ENCODE measurements around the gene RIT2. TPM values are rescaled to one million over a fixed set of nuclear protein-coding genes. Genes with fewer than 3 reads are reported as not detected.

The RIT2 gene
- 0.17 and 0.26 TPM in 2 replicates for total RNA-seq (2014; rRNA removed; shearing (Covaris generic))

GRCh38 chr18:43115076-43115921 is at the start of gene RIT2:
TSS of gene RIT2 (minus strand) at chr18:43115685.
- DNase-seq = no peak
- no peaks in the 10 kb centered on the region for H3K27me3 ChIP-seq (ENCODE audit: control insufficient read depth, insufficient read depth, low read length)
- H3K36me3 ChIP-seq (replicated peaks; ENCODE audit: control insufficient read depth, insufficient read depth, low read length) = no peaks in the 10 kb centered on the region
- H3K4me3 ChIP-seq (ENCODE audit: insufficient read depth, low read depth, low read length) = no peak within 1 kb of the TSS

GRCh38 chr18:43161528-43161927 is 46.0 kb upstream of the RIT2 start:
- Histone ChIP-seq H3K27me3 (ENCODE audit: control insufficient read depth, insufficient read depth, low read length) (no peaks in the 10 kb centered on the region), H3K36me3 (replicated peaks; ENCODE audit: control insufficient read depth, insufficient read depth, low read length) (no peaks in the 10 kb centered on the region), H3K4me3 (ENCODE audit: insufficient read depth, low read depth, low read length) (no peak overlapping the region)
- no peak for DNase-seq

GRCh38 chr18:43160509-43160908 is 45.0 kb upstream of the RIT2 start:
- no peak overlapping the region for H3K4me3 ChIP-seq (ENCODE audit: insufficient read depth, low read depth, low read length)
- no peaks in the 10 kb centered on the region for H3K36me3 ChIP-seq (replicated peaks; ENCODE audit: control insufficient read depth, insufficient read depth, low read length)
- no peak for DNase-seq
- H3K27me3 ChIP-seq (ENCODE audit: control insufficient read depth, insufficient read depth, low read length) = no peaks in the 10 kb centered on the region

GRCh38 chr18:43159926-43160325 is 44.4 kb upstream of the RIT2 start:
- DNase-seq = no peak
- no peaks in the 10 kb centered on the region for H3K36me3 ChIP-seq (replicated peaks; ENCODE audit: control insufficient read depth, insufficient read depth, low read length)
- no peak overlapping the region for H3K4me3 ChIP-seq (ENCODE audit: insufficient read depth, low read depth, low read length)
- no peaks in the 10 kb centered on the region for H3K27me3 ChIP-seq (ENCODE audit: control insufficient read depth, insufficient read depth, low read length)

- H3K36me3 ChIP-seq (replicated peaks; ENCODE audit: control insufficient read depth, insufficient read depth, low read length) = no peaks in the 10 kb centered on the region
- no peak for DNase-seq
- no peak overlapping the region for H3K4me3 ChIP-seq (ENCODE audit: insufficient read depth, low read depth, low read length)
- H3K27me3 ChIP-seq (ENCODE audit: control insufficient read depth, insufficient read depth, low read length) = no peaks in the 10 kb centered on the region
Observed at GRCh38 chr18:43159086-43159770, 43.7 kb upstream of the RIT2 start.

GRCh38 chr18:43158381-43158780 is 42.9 kb upstream of the RIT2 start:
- Histone ChIP-seq H3K27me3 (ENCODE audit: control insufficient read depth, insufficient read depth, low read length) (no peaks in the 10 kb centered on the region), H3K36me3 (replicated peaks; ENCODE audit: control insufficient read depth, insufficient read depth, low read length) (no peaks in the 10 kb centered on the region), H3K4me3 (ENCODE audit: insufficient read depth, low read depth, low read length) (no peak overlapping the region)
- no peak for DNase-seq

GRCh38 chr18:43155842-43156241 is 40.4 kb upstream of the RIT2 start:
- DNase-seq = no peak
- no peaks in the 10 kb centered on the region for H3K36me3 ChIP-seq (replicated peaks; ENCODE audit: control insufficient read depth, insufficient read depth, low read length)
- no peak overlapping the region for H3K4me3 ChIP-seq (ENCODE audit: insufficient read depth, low read depth, low read length)
- no peaks in the 10 kb centered on the region for H3K27me3 ChIP-seq (ENCODE audit: control insufficient read depth, insufficient read depth, low read length)

GRCh38 chr18:43148231-43148630 is 32.7 kb upstream of the RIT2 start:
- Histone ChIP-seq H3K36me3 (replicated peaks; ENCODE audit: control insufficient read depth, insufficient read depth, low read length) (no peaks in the 10 kb centered on the region), H3K27me3 (ENCODE audit: control insufficient read depth, insufficient read depth, low read length) (no peaks in the 10 kb centered on the region), H3K4me3 (ENCODE audit: insufficient read depth, low read depth, low read length) (no peak overlapping the region)
- no peak for DNase-seq

- Histone ChIP-seq H3K4me3 (ENCODE audit: insufficient read depth, low read depth, low read length) (no peak overlapping the region), H3K27me3 (ENCODE audit: control insufficient read depth, insufficient read depth, low read length) (no peaks in the 10 kb centered on the region), H3K36me3 (replicated peaks; ENCODE audit: control insufficient read depth, insufficient read depth, low read length) (no peaks in the 10 kb centered on the region)
- no peak for DNase-seq
Observed at GRCh38 chr18:43141208-43141607, 25.7 kb upstream of the RIT2 start.

GRCh38 chr18:43139288-43139946 is 23.9 kb upstream of the RIT2 start:
- DNase-seq = no peak
- H3K27me3 ChIP-seq (ENCODE audit: control insufficient read depth, insufficient read depth, low read length) = no peaks in the 10 kb centered on the region
- no peaks in the 10 kb centered on the region for H3K36me3 ChIP-seq (replicated peaks; ENCODE audit: control insufficient read depth, insufficient read depth, low read length)
- no peak overlapping the region for H3K4me3 ChIP-seq (ENCODE audit: insufficient read depth, low read depth, low read length)

GRCh38 chr18:43134876-43135275 is 19.4 kb upstream of the RIT2 start:
- DNase-seq = no peak
- H3K4me3 ChIP-seq (ENCODE audit: insufficient read depth, low read depth, low read length) = no peak overlapping the region
- H3K27me3 ChIP-seq (ENCODE audit: control insufficient read depth, insufficient read depth, low read length) = no peaks in the 10 kb centered on the region
- H3K36me3 ChIP-seq (replicated peaks; ENCODE audit: control insufficient read depth, insufficient read depth, low read length) = no peaks in the 10 kb centered on the region

GRCh38 chr18:43130716-43131260 is 15.3 kb upstream of the RIT2 start:
- DNase-seq = no peak
- H3K36me3 ChIP-seq (replicated peaks; ENCODE audit: control insufficient read depth, insufficient read depth, low read length) = no peaks in the 10 kb centered on the region
- H3K27me3 ChIP-seq (ENCODE audit: control insufficient read depth, insufficient read depth, low read length) = no peaks in the 10 kb centered on the region
- H3K4me3 ChIP-seq (ENCODE audit: insufficient read depth, low read depth, low read length) = no peak overlapping the region

GRCh38 chr18:43129946-43130524 is 14.6 kb upstream of the RIT2 start:
- no peak for DNase-seq
- H3K36me3 ChIP-seq (replicated peaks; ENCODE audit: control insufficient read depth, insufficient read depth, low read length) = no peaks in the 10 kb centered on the region
- H3K27me3 ChIP-seq (ENCODE audit: control insufficient read depth, insufficient read depth, low read length) = no peaks in the 10 kb centered on the region
- H3K4me3 ChIP-seq (ENCODE audit: insufficient read depth, low read depth, low read length) = no peak overlapping the region

GRCh38 chr18:43125471-43125870 is 10.0 kb upstream of the RIT2 start:
- no peaks in the 10 kb centered on the region for H3K27me3 ChIP-seq (ENCODE audit: control insufficient read depth, insufficient read depth, low read length)
- H3K36me3 ChIP-seq (replicated peaks; ENCODE audit: control insufficient read depth, insufficient read depth, low read length) = no peaks in the 10 kb centered on the region
- H3K4me3 ChIP-seq (ENCODE audit: insufficient read depth, low read depth, low read length) = no peak overlapping the region
- DNase-seq = no peak
